Measurements from ENCODE around the gene LYG1. TPM values are rescaled to one million over a fixed set of nuclear protein-coding genes. Genes with fewer than 3 reads are reported as not detected.
"Not testable (repeated sequence)": the region's sequence is repeated elsewhere in the genome, so short reads cannot be mapped to it uniquely, and the experiment has no call there.

LYG1 gene
- total RNA-seq, 4 donors from 2014 or later, result 0.50 to 0.65 (median 0.57) TPM; not detected in 1

- TF ChIP-seq POLR2AphosphoS5 (IDR thresholded peaks at IDR 0.05) (no peak), EP300 (IDR thresholded peaks at IDR 0.05) (no peak), POLR2A (IDR thresholded peaks at IDR 0.05; ENCODE audit: low read depth) (no peak), CTCF (IDR thresholded peaks at IDR 0.05) (no peak)
- intact Hi-C loops (cut with DNase I), result no loop called here
- Histone ChIP-seq H3K4me3 (no peak overlapping the region), H3K4me1 (no peaks in the 10 kb centered on the region), H3K9me3 (no peaks in the 10 kb centered on the region), H3K27me3 (no peaks in the 10 kb centered on the region), H3K27ac (replicated peaks in 1 of 4) (no peak overlapping the region), H3K36me3 (peaks cover 43 to 97% (median 90%) of the 10 kb centered on the region in 4 donors)
- WGBS, result 91% methylated on average over 5 of the region's 5 CpGs
- DNase-seq (ENCODE audit: extremely low spot score), result no peak
Observed at GRCh38 chr2:99325384-99325783, 24.4 kb upstream of the LYG1 start.

GRCh38 chr2:99317873-99318200 lies 16.8 kb upstream of the LYG1 start:
- H3K27ac ChIP-seq (replicated peaks in 1 of 4); DNase-seq (ENCODE audit: extremely low spot score); H3K4me3 ChIP-seq; H3K4me1 ChIP-seq; H3K9me3 ChIP-seq; intact Hi-C loops (cut with DNase I); H3K27me3 ChIP-seq: not testable (repeated sequence)
- H3K36me3 ChIP-seq, result peaks cover 21 to 65% (median 51%) of the 10 kb centered on the region in 4 donors
- 98% methylated on average over 7 of the region's 7 CpGs for WGBS

GRCh38 chr2:99317161-99317872 lies 16.3 kb upstream of the LYG1 start:
- no peaks in the 10 kb centered on the region for H3K9me3 ChIP-seq
- no peaks in the 10 kb centered on the region for H3K27me3 ChIP-seq
- peaks cover 16 to 60% (median 46%) of the 10 kb centered on the region in 4 donors for H3K36me3 ChIP-seq
- no peak for DNase-seq (ENCODE audit: extremely low spot score)
- no peaks in the 10 kb centered on the region for H3K4me1 ChIP-seq
- H3K4me3 ChIP-seq, result no peak overlapping the region
- no peak overlapping the region for H3K27ac ChIP-seq (replicated peaks in 1 of 4)
- over 99% methylated on average over 9 of the region's 9 CpGs for WGBS
- intact Hi-C loops (cut with DNase I), result no loop called here
- TF ChIP-seq EP300 (IDR thresholded peaks at IDR 0.05) (no peak), CTCF (IDR thresholded peaks at IDR 0.05) (no peak), POLR2AphosphoS5 (IDR thresholded peaks at IDR 0.05) (no peak), POLR2A (IDR thresholded peaks at IDR 0.05; ENCODE audit: low read depth) (no peak)

GRCh38 chr2:99299580-99299979 lies 1.4 kb downstream of the LYG1 start:
- TF ChIP-seq POLR2AphosphoS5 (IDR thresholded peaks at IDR 0.05), result no peak
- no peak for TF ChIP-seq POLR2A (IDR thresholded peaks at IDR 0.05; ENCODE audit: low read depth)
- TF ChIP-seq EP300 (IDR thresholded peaks at IDR 0.05), result no peak
- TF ChIP-seq CTCF (IDR thresholded peaks at IDR 0.05), result no peak
- no peaks in the 10 kb centered on the region for H3K4me1 ChIP-seq
- peaks cover 3 to 29% (median 21%) of the 10 kb centered on the region in 4 donors for H3K36me3 ChIP-seq
- H3K4me3 ChIP-seq, result no peak overlapping the region
- no peaks in the 10 kb centered on the region for H3K27me3 ChIP-seq
- intact Hi-C loops (cut with DNase I), result no loop called here
- WGBS, result 95% methylated on average over 7 of the region's 7 CpGs
- no peak overlapping the region for H3K27ac ChIP-seq (replicated peaks in 1 of 4)
- H3K9me3 ChIP-seq, result no peaks in the 10 kb centered on the region
- DNase-seq (ENCODE audit: extremely low spot score), result no peak

GRCh38 chr2:99297994-99298393 lies 3.0 kb downstream of the LYG1 start:
- intact Hi-C loops (cut with DNase I), result no loop called here
- DNase-seq (ENCODE audit: extremely low spot score), result no peak
- Histone ChIP-seq H3K36me3 (peaks cover 0 to 13% (median 13%) of the 10 kb centered on the region in 4 donors), H3K9me3 (no peaks in the 10 kb centered on the region), H3K4me1 (no peaks in the 10 kb centered on the region), H3K4me3 (no peak overlapping the region), H3K27me3 (no peaks in the 10 kb centered on the region), H3K27ac (replicated peaks in 1 of 4) (no peak overlapping the region)
- WGBS, result 84% methylated on average over 2 of the region's 2 CpGs
- no peak for TF ChIP-seq POLR2AphosphoS5 (IDR thresholded peaks at IDR 0.05)
- TF ChIP-seq POLR2A (IDR thresholded peaks at IDR 0.05; ENCODE audit: low read depth), result no peak
- no peak for TF ChIP-seq EP300 (IDR thresholded peaks at IDR 0.05)
- TF ChIP-seq CTCF (IDR thresholded peaks at IDR 0.05), result no peak

Data from esophagus muscularis mucosa (tissue), 4 donors.